GM18861 (cell line): ENCODE measurements around the gene LINC01488.

Source experiments
- ATAC-seq: cut with Tn5 transposase; IDR thresholded peaks from one replicate; pipeline ENCODE4 v1.9.1; 2021; ENCODE audit not compliant: unreplicated experiment

Gene LINC01488

DNA sequence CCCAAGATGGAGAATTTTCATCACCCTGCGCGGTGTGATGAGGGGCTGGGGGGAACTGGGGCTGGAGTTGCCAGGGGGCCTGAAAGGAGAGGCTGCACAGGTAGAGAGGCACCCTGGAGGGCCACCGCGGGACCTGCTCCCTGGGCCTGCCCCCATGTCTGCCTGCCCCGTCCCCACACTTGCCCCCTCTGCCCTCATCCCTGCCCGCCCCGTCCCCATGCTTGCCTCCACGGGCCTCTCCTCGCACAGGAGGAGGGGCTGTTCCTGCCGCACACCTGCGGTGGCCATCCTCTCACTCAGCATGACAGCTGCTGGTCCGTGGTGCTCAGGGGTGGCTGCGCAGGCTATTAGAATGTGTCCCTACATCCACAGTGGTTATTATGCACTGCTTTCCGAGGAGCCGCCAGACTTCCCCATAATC, 43.5 kb downstream of the LINC01488 start:
- ATAC-seq = no peak

DNA sequence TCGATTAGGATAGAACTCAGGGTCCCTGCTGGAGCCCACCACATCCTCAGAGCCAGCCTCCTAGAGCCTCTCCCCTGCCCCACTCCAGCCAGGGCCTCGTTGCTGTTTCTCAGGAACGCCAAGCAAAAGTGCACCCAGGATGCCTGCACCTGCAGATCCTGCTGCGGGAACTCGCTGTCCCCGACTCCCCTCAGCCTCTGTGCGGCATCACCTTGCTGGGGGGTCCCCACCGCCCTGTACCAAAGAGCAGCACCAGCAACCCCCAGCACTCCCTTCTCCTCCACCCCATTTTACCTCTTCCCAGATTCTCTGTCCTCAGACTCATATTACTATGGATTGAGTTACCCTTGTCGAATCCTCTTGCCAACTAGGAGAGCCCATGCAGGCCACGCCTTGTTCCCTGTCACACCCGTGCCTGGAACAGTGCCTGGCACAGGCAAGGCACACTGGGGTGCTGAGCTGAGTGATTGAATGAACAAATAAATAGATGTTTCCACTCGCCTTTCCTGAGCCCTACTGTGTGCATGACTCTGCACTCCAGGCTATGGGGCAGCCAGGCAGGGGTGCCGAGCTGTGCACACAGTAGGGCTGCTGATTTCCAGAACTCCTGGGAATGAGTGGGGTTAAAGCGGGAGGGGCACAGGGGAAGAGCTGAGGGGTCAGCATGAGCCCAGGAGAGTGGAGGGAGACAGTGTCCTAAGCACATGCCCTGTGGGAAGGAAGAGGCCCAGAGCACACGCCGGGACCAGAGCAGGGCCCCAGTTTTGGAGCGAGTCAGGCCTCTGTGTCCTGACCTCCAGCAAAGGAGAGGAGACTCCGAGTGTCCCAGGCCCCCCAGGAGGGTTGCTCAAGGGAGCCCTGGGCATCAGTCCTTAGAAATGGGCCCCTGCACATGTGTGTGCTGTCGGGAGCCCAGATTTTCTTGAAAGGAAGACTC, 44.3 kb downstream of the LINC01488 start:
- ATAC-seq = no peak

DNA sequence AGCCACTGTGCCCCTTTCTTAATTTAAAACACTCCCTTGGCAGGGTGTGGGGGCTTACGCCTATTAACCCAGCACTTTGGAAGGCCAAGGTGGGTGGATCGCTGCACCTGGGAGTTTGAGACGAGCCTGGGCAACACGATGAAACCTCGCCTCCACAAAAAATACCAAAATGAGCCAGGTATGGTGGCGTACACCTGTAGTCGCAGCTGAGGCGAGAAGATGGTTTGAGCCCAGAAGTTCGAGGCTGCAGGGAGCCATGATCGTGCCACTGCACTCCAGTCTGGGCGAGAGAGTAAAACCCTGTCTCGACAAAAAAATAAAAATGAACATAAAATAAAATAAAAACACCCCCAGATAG, 45.0 kb downstream of the LINC01488 start:
- no peak for ATAC-seq

DNA sequence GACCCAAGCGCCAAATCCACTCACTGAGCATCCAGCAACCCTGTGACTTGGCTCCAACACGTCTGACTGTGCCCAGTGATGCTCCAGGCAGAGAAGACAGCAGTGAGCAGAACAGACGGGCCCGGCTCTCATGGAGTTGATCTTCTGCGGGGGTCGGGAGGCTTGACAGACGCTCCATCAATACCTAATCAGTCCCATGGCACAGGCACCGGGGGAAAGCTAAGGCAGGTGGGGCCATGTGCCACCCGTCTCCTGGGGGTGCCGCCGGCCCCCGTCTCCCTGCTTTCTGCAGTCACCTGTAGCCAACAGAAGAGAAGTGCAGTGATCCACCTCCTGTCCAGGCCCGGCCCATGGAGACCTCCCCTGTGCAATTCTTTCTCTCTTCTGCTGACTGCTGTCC, 47.5 kb downstream of the LINC01488 start:
- no peak for ATAC-seq

DNA sequence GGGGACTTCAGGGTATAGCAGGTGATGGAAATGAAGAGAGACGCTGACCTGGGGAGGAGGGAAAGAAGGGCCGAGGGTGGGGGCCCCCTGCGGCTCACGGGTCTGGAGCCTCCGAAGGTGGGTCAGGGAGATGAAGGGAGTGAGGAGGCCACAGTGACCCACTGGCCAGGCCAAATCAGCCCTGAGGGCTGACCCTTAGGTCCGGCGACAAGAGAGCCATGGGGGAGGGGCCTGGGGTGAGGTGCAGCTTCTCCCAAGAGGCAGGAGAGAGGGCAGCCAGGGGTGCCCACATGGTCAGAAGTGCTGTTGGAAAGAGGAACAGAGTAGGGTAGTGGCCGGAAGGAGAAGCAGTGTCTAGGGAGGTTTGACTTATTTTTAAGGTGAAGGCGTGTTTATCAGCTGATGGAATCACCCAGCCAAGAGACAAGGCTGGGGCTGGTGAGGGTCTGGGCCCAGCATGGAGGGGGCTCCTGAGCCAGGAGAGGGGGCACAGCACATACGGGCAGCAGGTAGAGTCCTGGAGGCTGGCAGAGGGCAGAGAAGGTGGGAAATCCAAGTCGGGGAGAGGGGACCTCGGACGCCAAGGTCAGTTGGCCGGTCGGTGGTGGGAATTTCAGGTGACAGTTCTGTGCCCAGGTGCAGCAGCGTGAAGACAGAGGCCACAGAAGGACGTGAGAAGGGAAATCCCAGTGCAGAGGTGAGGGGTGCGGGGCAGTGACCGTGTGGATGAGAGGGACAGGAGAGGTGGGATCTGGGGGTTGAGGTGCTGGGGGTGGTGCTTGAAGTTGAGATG, 49.0 kb downstream of the LINC01488 start:
- ATAC-seq = no peak

DNA sequence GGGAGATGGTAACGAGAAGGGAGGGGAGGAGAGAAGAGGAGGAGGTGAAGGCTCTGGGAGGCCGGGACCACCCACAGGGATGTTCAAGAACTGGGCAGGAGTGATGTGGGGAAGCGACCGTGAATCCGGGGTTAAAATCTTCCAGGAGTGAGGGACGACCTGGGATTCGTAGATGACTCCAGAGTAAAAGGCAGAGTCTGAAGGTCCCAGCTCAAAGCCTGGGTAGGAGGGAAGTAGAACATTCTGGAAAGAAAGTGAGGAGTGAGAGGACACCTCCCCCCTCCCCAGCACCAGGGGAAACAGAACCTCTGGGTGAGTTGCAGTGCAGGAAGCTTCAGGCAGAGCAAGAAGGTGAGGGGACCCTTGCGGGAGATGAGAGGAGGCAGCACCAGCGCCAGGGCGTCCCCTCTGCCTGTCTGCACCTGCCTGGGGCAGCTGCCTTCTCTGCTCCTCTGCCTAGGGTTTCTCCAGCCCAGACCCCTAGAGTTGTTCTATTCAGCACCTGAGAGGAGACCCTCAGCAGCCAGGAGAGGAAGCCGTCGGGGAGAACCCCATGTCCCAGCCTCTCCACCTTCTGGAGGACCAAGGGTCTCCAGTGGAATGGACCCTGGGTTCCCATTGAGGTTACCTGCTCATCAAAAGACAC, 49.7 kb downstream of the LINC01488 start:
- no peak for ATAC-seq

DNA sequence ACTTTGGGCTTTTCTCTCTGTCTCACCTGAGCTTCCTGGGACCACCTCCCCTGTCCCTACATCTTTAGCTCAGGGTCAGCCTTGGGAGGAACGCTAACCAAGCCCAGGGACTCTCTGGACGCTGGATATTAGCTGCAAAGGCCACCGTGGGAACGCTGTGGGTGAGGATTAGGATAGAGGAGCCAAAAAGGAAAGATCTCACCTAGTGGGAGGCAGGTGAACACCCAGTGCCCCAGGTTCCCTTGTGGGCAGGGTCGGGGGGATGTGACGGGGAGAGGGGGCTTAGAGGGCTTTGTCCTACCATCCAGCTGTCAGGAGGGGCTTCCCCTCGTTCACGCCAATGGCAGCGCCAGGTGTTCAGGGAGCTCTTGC, 50.2 kb downstream of the LINC01488 start:
- no peak for ATAC-seq

DNA sequence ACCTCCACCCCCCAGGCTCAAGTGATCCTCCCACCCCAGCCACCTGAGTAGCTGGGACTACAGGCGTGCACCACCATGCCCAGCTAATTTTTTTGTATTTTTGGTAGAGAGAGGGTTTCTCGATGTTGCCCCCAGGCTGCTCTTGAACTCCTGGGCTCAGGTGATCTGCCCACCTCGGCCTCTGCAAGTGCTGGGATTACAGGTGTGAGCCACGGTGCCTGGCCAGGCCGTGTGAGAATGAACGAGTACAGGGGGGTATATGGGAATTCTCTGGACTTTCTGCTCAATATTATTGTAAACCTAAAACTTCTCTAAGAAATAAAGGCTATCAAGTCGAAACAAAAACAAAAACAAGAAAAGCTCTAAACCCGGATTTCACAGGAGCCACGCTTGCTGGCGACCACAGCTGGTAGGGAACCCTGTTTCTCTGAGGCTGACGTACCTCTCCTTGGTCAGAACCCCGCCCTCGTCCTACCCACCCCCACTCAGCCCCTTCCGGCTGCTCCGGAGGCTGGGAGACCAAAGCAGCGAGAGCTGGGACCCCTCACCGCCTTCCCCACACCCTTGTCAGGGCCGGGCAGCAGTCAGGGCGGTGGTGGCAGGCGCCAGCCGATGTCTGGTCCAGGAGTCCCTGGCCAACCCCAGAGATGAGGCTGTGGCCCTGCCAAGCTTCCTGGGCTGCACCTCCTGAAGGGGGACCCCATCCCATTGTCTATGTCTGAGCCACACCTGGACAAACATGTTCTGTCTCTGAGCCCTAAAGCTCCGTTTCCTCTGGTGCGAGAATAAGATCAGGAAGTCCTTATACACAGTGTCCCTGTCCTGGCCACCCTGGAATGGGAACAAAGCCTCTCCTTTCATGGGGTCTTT, 52.1 kb downstream of the LINC01488 start:
- no peak for ATAC-seq

DNA sequence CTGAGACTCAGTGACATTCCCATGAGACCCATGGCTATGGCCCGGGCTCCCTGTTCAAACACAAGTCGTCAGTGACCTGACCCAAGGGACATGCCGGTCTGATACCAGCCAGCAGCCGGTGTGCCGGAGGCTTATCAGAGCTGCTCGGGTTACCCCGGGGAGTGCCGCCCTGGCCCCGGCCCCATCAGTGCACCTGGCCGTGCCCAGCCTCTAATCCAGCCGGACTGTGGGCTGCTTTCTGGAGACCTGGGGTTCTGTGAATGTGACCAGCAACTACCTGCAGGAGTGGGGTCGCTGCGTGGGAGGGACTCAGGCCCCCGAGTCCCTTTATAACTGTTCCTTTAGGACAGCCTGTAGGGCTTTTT, 52.7 kb downstream of the LINC01488 start:
- no peak for ATAC-seq

DNA sequence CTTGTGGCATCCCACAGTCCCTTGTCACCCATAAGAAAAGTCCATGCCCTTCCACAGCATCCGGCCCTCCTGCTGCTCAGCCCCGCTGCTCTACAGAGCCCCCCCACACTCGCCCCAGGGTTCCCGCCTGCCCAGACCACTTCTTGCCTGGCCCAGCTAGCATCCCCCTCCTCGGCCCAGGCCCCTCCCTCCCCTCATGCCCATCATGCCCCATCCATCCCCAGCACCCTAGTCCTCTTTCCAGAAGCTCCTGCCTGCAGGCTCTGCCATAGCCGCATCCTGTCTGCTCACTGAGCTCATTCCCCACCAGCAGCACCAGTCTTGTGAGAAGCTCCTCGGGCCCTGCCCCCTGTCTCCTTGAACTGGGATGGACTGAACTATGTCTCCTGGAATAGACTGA, 54.4 kb downstream of the LINC01488 start:
- no peak for ATAC-seq

DNA sequence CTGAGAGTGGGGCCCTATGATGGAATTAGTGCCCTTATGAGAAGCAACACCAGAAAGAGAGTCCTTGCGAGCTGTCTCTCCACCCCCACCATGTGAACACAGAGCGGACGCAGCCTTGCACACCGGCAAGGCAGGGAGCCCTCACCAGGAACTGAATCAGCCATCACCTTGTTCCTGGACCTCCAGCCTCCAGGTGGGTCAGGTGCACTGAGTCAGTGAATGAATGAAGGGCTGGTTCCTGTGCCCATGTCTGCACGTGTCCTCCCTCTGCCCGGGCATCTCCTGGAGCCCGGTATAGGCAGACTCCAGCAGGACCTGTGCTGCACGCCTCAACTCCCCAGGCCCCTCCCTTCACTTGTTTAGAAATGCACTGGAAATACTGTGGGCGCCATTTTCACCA, 54.9 kb downstream of the LINC01488 start:
- ATAC-seq = no peak

DNA sequence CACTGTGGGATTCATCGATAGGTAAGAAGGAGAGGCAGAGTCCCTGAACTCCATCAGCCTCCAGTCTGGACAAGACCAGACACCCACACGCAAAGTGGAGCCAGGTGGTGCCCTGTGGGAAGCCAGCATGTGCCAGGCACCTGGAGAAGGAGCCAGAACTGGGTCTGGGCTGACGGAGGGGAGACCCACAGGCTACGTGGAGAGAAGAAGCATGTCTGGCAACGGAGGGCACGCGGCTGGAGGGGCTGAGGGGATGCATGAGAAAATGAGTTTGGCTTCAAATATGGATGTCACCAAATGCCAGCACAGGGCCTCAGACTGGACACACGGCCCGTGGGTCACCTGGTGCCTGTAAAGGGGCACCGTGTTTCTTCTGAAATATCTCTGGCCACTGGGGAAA, 55.7 kb downstream of the LINC01488 start:
- no peak for ATAC-seq

DNA sequence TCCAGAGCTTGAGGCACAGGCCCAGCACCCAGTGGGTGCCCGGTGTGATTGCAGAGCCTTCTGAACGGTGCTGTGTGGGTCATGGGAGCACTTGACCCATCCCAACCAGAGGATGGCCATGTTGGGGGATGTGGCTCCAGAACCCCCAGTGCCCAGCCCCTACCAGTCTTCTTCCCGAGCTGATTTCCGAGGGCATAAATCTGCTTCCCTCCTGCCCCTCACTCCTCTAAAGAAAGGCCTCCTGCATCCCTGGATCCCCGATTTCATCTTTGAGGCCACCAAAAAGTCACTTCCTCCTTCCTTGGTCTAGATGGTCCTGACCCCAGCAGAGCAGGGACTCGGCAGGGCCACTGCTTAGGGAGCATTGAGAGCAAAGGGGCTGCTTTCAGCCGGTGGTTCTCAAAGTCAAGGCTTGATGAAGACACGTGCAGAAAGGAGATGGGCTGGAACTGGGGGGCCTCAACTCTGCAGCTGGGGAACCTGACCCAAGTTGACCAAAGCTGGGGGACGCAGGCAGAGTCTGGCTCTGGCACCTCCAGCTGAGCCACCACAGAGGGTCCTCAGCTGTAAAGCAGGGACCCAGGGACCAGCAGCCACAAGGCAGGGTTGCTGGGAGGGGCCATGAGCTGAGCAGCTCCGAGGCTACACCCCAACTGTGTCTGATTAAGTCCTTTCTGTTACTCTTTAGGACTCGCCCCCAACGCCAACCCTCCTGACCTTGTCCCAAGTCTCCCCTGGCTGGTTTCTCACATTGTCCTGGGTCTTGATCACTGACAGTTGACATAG, 56.6 kb downstream of the LINC01488 start:
- no peak for ATAC-seq

DNA sequence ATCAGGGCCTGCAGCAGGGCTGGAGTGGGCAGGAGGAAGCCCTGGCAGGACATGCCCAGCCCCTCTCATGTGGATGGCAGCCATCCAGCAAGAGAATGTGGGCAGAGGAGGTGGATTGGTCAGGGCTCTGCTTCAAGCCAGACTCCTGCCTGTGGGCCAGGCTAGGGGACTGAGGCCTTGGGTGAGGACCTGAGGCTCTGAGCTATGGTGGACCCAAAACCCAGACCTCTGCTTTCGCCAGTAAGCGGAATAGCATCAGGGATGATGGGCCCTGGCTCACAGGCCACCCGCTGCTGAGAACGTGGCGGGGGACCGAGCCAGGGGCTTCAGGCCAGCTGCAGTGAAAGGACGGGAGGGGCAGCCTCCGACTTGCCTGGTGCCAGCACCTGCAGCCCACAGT, 57.4 kb downstream of the LINC01488 start:
- no peak for ATAC-seq

DNA sequence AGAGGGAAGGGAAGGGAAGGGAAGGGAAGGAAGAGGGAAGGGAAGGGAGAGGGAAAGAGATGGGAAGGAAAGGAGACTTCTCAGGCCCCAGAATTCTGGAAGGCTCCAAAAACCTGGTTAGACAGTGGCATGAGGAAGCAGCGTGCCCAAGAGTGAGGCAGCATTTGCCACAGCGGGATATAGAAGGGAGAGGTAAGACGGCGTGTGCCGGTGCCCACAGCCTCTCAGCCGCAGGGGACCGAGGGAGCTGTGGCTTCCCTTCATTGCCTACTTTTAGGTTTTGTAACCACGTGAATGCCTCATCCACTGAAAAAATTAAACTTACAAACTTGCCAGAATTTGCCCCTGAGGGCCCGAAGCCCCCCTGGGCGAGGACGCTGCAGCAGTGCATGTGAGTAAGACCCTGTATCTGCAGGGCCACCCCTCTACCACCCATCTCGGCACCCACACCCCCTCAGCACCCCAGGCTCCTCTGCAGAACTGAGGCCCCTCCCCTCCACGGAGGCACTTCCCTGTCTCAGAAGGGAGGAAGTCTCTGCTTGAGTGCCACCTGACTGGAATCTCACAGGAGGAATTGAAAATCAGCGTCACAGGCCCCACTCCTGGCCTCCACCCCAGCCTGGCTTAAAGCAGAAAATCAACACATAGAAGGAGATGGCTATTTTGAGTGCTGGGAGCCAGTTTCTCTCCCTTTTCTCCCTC, 58.1 kb downstream of the LINC01488 start:
- ATAC-seq = no peak

DNA sequence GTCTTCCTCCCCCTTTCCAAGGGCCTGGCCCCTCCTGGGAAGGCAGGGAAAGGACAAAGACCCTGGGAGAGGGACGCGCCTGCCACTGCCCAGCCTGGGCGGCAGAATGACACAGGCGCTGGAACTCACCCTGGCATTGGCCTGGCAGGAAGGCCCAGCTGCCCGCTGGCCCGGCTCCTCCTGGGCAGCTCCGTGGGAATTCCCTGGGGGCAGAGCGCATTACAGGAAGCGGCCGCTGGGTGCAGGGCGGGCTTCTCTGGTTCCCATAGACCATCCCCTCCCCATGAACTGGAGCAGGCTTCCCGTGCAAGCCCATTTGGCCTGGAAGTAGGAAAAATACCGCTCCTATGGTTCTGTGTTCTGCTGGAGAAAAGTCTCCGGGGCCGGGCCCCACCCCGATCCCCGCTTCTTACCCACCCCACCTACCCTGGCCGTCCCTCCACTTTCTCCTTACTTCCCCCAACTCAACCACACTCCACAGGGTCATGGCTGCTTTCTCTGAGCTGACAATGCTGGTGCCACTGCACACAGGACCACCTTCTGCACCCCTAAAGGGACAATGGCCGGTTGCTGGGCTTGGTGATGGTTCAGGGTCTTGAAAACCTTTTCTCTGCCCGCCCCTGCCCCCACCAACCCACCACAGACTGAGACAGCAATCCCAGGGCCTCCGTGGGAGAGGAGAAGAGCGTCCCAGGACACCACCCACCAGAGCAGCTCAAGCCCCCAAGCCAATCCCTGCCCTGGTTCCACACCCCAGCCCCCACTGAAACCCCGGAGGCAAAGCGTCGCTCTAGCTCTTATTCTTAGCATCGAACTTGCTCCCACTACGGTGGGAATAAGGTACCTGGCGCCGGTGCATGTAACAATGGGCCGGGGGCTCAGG, 58.9 kb downstream of the LINC01488 start:
- no peak for ATAC-seq

DNA sequence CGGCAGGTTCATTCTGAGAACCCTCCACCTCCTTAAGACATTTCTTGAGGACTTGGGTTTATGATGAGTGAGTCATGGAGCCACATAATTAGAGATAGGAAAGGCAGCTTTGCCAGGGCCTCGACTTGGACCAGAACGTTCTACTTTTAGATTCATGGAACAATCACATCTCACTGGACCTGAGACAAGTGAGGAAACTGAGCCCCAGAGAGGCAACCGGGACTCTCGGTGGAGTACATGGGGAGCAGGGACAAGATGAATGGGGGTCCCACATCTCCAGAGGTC, 59.5 kb downstream of the LINC01488 start:
- ATAC-seq = no peak

DNA sequence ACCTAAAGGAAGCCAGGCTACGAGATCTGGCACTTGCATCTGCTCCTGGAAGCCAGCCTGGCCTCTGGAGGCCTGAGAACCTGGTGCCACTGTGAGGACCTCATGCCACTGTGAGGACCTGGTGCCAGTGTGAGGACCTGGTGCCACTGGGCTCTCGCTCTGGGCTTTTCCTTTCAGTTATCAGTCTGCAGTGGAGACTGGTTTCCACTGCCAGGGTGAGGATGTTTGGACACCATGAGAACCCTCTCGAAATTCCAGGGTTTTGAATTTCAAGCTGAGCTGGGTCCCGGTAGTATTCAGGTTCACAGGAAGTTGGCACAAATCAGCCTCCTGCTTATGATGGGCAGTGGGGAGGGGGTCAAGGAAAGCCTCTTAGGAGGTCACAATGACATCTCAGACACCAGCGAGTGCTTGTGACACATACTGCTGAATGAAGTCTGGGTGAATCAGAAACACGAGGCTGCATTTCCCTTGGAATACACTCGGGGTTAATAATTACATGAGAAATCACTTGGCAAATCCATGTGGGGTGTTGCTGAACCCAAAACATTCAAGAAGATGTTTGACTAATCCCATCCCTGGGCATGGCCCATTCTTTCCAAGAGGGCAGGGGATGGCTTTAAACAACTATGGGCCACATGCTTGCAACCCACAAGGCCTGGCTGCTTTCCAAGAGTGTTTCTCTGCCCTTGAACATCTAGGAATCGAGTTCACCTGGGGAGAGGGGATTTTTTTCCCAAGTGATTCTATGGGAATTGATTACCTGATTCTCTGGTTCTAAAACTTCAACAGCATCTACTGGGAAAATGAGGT, 60.2 kb downstream of the LINC01488 start:
- no peak for ATAC-seq
